UCSD-AML1 (cell line): Measurements from ENCODE around the gene SENP2.
"Not testable (repeated sequence)": the region's sequence is repeated elsewhere in the genome, so short reads cannot be mapped to it uniquely, and the experiment has no call there.

Experiments
- DNase-seq: peaks from one replicate; lab custom pipeline; 2025; ENCODE audit not compliant: unreplicated experiment; lab: John Stamatoyannopoulos, UW

The SENP2 gene

GRCh38 chr3:185646382-185647133, 60.5 kb downstream of the SENP2 start:
- DNase-seq = no peak

- no peak for DNase-seq
Observed at GRCh38 chr3:185647134-185647879, 61.2 kb downstream of the SENP2 start.

DNA sequence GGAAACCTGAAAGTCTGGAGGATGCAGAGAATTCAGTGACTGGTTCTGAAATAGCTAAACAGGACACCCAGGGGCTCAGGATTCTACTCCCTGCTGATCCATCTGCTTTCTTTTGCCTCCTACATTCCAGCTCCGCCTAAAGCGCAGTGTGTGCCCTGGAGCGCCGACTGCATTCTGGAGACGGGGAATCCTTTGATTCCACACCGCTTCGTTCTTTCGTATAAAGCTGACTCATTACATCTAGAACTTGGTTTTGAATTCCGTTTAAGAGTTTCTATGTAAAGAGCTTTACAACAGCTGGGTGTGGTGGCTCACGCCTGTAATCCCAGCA, 61.8 kb downstream of the SENP2 start:
- DNase-seq = no peak

DNA sequence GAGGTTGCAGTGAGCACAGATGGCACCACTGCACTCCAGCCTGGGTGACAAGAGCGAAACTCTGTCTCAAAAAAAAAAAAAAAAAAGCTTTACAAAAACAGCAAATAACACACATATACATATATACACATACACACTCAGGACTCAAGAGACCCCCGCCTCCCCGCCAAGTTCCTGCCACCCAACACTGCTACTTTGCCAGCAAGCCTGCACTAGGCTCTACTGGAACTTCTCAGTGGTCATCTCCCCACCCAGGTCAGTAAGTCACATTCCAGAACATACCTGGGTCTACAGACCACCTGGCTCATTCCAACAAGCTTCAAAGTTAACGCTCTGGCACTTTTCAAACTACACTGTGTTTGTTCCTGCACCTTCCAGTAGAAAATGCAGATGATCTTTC, 62.3 kb downstream of the SENP2 start:
- no peak for DNase-seq

DNA sequence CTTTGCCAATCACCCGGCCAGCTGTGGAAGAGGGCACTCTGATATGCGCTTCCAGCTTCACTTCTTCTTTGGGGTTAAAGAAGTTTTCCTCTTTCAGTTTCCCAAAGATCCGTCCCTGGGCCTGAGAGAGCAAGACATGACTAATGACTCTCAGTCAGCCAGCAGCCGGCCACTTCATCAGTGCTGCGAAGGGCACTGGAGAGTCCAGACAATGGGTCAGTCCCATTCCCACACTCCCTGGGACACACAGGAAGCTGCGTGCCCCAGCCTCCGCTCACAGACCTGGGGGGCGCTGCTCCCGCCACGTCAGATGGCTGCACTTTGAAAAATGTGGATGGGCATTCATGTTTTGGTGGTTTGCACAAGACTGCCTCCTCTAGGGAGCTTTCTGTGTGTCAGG, 63.3 kb downstream of the SENP2 start:
- no peak for DNase-seq

DNA sequence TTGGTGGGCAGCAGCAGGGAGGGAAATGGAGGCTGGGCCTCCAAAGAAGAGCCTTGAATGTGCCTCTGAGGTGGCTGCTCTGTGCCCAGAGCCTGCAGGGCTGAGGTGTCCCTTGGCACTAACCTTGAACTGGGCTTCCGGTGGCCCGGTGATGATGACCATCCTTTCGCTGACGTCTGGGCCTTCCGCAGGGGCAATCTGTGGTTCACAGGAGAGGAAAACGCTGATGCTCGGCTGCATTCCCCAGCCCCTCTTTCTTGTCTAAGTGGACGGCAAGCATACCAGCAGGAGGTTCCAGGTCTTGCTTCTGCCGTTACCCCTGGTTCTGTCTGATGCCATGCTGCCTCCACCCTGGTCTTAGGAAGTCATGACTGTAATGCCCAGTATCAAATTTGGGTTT, 65.9 kb downstream of the SENP2 start:
- no peak for DNase-seq

DNA sequence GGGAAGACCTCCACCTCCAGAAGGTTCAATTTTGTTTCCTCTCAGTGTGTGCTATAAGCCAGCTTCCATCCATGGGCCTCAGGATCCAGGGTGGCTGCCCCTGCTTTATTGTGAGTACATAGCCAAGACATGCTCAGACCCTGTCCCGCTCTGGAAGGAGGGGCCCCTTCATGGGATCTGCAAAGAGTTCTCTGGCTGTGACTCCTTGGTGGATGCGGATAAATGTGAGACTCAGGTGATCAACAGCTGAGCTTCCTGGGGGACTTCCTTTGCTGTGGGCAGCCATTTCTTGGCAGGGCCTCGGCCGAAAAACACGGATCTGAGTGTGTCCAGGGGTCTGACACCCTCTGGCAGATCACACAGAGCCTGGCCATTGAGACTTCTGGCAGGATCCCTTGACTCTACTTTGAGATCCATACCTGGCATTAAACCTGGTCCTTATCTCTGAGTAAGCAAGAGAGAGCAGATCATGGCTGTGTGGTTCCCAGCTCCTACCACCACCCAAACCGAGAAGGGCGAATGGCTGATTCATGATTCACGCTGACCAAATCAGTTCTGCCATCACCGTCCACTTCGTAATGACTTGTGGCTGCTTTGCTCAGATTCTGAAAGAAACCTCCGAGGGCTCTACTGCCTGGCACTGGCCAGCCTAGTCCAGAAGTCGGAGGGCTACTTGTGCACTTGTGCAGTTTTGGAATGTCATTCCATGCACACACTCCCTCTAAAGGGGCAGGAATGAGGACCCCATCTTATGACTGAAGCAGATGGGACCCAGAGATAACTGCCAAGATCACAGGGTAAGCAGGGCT, 68.1 kb downstream of the SENP2 start:
- no peak for DNase-seq

DNA sequence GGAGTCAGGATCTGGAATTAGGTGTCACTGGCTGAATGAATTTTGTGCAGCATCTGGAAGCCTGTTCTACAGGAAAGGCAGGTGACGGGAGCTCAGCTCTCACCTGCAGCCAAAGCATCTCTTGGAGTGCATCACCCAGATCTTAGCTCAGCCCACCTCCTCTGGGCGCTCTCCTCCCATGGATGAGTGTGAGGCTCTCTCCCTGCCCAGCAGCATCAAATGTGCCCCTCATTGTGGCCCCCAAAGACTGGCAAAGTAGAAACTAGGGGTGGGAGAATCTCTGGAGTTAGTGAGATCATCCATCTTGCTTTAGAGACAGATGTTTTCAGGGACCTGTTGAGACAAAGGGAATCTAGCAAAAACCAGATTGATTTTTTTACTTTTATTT, 68.7 kb downstream of the SENP2 start:
- DNase-seq = no peak

DNA sequence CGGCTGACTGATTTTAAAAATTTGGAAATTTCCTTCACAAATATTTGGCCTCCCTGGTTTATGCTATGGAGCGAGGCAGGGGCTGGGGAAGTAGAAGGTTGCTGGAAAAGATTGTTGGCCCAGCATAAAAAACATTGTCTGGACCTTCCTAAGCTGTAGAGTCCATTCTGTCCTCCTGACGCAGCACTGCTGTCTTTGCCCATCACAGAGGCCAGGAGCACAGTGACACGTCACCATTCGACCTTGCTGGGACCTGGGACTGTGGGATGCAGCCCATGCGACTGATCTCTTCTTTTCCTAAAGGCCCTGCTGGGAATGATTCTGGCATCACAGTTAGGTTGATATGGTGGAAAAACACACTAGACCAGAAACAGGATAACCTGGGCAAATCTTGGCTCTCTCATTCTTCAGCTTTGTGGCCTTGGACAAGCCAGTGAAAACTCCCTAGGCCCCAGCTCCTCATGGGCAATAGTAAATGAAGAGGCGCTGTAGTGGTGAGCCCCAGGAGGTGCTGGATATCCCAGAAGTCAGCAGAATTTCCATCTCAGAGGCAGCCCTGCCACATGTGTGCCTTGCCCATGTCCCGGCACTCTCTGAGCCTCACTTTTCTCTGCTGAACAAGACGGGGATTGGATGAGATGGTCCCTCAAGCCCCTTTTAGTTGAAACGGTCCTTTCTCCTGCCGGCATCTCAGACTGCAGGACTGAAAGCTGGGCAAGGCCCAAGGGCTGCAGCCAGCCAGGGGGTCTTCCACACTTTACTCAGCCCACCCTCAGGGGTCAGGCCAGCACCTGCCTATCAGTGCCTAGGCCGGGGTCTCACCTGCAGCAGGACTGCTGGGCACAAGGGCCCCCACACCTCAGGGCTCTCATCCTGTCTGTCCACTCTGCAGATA, 69.6 kb downstream of the SENP2 start:
- no peak for DNase-seq

DNA sequence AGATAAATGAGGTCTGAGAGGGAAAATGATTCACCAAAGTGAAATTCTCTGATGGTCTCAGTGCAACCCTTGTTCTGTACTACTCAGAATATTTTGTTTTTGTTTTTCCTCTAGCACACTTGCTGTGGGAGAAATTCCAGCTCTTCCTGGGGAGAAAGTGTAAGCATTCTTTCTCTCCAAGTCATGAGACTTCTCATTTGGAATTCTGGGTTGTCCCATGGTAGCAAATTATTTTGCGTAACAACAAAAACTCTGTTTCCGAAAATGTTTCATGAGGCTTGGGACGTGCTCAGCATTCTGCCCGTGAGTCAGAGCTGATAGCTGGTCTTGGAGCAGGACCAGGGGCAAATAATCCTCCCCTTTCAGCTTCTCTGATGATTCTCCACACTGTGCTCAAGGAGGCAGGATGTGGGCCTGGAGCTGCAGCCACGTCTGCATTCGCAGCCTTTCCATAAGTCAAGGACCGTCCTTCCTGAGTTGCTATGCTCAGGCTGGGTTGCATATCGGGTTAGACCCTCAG, 70.3 kb downstream of the SENP2 start:
- no peak for DNase-seq

- no peak for DNase-seq
Observed at GRCh38 chr3:185657211-185657610, 71.1 kb downstream of the SENP2 start.

DNA sequence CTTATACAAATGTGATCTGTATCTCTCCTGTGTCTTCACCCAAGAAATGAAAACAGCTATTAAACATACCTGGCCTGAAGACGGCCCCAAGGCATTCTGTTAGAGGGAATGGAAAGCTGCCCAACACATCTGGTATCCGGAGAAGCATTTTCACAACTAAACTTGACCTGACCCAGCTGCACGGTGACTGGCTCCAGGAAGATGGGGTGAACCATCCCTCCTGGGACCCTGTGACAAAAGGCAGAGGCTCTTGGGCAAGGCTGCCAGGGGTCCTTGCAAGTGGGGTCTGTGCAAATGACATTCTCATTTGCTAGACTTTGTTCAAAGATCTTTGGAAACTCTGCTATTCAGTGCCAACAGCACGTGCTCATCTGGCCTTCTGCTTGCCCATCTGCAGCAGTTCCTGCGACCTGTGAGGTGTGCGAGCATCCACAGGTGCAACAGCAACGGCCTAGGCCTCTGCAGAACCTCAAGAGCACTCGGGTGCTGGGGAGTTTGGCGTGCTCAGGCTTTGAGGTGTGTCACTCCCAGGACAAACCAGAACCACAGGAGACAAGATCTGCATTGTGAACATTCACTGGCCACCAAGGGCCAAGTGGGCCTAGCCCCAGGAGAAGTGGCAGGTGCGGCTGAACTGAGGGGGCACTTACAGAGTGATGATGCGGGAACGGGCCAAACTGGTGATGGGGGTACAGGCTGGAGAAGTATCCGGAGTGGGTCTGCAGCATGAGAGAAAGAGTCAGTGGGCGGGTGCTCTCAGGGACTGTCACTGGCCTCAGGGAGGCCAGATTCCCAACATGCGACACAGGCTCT, 71.8 kb downstream of the SENP2 start:
- no peak for DNase-seq

- DNase-seq = no peak
Observed at GRCh38 chr3:185658504-185658912, 72.4 kb downstream of the SENP2 start.

DNA sequence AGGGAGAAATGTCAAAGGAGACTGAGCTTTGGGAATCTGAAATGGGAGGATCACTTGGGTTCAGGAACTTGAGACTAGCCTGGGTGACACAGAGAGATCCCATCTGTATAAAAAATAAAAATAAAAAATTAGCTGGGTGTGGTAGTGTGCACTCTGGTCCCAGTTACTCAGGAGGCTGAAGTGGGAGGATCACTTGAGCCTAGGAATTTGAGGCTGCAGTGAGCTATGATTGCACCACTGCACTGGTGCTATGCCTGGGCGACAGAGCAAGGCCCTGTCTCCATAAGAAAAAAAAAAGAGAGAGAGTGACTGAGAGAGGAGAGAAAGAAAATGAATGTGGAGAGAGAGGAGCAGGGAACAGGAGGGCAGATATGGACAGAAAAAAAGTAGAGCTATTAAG, 72.8 kb downstream of the SENP2 start:
- no peak for DNase-seq

DNA sequence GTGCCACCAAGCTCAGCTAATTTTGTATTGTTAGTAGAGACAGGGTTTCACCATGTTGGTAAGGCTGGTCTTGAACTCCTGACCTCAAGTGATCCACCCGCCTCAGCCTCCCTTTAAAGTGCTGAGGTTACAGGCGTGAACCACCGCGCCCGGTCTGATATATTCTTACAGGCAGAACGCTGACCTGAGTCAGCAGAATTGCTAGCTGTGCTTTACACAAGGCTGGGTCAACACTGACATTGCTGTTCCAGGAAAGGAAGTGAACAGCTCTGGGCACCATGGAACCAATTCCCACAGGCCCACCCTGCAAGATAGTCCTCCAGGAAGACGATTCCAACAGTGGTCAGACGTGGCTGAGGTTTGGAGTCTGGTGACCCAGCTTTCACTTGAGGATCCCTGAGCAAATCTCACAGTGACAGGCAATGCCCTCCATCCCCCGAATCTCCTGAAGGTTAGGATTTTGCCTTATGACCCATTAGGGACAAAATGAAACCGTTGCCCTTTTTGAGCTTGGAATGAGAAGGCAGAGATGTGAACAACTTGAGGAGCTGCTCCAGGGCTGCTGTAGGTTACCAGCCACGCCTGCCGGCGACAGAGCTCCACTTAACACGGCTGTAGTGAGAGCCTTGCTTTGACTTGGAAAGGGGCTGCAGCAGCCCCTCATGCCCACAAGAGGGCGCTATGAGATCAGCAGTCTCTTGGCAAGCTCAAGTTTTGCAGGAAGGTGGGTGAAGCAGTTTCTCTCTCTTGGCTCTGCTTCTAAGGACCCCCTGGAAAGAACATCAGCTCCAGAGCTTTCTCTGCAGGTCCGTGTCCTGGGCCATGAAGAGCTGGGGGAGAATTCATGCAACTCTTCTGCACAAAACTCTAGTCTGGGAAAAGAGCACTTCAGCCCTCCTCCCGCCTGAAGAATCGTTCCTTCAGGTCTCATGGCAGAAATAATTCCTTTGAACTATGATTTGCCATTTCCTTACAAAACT, 74.1 kb downstream of the SENP2 start:
- peak; percentile 70 for DNase-seq

DNA sequence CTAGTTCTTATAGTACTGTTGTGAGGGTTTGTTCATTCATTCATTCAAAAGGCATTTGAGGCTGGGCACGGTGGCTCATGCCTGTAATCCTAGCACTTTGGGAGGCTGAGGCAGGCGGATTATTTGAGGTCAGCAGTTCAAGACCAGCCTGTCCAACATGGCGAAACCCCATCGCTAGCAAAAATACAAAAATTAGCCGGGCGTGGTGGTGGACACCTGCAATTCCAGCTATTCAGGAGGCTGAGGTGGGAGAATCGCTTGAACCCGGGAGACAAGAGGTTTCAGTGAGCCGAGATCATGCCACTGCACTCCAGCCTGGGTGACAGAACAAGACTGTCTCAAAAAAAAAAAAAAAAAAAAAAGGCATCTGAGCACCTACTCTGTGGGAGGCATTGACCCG, 75.2 kb downstream of the SENP2 start:
- not testable (repeated sequence) for DNase-seq

DNA sequence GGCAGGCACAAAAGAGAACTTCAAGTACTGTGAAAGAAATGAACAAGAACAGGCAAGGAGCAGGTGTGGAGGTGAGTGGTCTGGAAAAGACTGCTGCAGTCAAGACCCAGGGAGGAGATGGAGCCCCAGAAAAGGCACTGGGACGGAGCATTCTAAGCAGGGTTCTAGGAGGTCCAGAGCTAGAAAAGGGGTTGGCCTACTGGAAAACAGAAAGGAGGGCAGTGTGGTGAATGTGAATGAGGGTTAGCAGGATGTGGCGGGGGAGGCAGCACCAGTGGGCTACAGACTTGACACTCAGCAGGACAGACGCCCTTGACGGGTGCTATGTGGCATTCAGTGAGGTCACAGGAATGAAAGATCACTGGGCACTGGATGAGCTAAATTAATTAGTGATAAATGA, 75.7 kb downstream of the SENP2 start:
- DNase-seq = no peak

DNA sequence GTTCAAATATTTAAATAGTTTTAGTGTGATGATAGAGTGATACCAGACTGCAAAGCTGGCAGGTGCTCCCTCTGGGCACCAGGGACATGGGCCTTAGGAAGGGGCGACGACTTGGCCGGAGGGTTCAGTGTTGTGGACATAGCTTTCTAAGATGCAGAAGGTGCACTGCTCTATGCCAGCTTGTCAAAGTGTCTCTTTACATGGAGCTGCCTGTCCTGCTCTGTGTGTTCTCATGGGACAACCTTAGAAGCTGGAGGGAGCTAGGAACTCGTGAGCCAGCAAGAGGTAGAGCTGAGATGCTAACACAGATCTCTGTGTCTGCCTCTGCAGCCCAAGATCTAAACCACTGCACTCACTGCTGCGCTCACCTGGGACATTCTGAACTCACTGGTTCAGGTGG, 77.8 kb downstream of the SENP2 start:
- no peak for DNase-seq

- no peak for DNase-seq
Observed at GRCh38 chr3:185667574-185667973, 81.5 kb downstream of the SENP2 start.
